Peyer's patch (tissue), 4 donors: ENCODE data around the gene ERI2.

Experiments
- CTCF ChIP-seq, 6 experiments: fragments of 450-650 bp in 4 of 6; fragments of 200-600 bp in 2 of 6; sonication (generic) in 1 of 6; IDR thresholded peaks; one replicate each; pipeline ENCODE4 v1.5.1; 2017 to 2019; ENCODE audit warnings: antibody characterized with exemption in 6 of 6, mild to moderate bottlenecking in 3 of 6, moderate library complexity in 1 of 6
- POLR2A ChIP-seq, 2 donors: fragments of 450-650 bp; IDR thresholded peaks; one replicate each; pipeline ENCODE4 v1.5.1; 2017; ENCODE audit warnings: antibody characterized with exemption in 2 of 2, mild to moderate bottlenecking in 2 of 2, moderate library complexity in 2 of 2

GRCh38 chr16:20782470-20782869, 23.8 kb downstream of the ERI2 start:
- TF ChIP-seq CTCF (IDR thresholded peaks at IDR 0.05) = no peak
- no peak for TF ChIP-seq POLR2A (IDR thresholded peaks at IDR 0.05)
